ENCODE data around the gene ALG2.

The ALG2 gene

DNA sequence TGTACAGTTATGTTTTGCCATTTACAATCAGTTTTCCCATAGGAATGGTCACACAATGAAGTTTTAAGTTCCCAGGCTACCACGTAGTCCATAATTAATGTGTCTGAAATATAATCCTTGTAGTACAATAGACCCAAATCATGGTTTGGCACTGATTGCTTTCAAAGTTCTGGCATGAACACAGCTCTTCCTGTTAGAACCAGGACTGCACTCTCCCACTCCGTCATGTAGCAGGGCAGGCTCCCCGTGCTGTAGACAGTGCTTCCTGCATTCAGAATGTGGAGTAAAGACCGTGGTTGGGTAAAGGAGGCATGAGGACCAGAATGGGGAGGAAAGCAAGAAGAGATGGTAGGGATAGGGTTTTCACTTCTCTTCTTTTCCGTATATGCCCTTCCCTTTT is 4.3 kb upstream of the ALG2 start:
- Histone ChIP-seq H3K4me2 (ENCODE audit: low read length) (no peak overlapping the region), H3K18ac (ENCODE audit: low read length) (no peak overlapping the region), H3K4me3 (ENCODE audit: low read length) (no peak overlapping the region), H3K56ac (ENCODE audit: low read length) (no peak overlapping the region), H2BK120ac (ENCODE audit: low read depth, low read length) (no peak overlapping the region), H3K36me3 (ENCODE audit: control insufficient read depth, insufficient read depth, low read length) (no peaks in the 10 kb centered on the region), H3K27me3 (ENCODE audit: insufficient read depth, low read length, poor library complexity) (no peaks in the 10 kb centered on the region), H3K27ac (ENCODE audit: low read depth, low read length) (no peak overlapping the region), H2BK15ac (replicated peaks; ENCODE audit: low read depth) (no peak overlapping the region), H2AK5ac (ENCODE audit: low read length) (no peak overlapping the region), H3K9ac (ENCODE audit: low read length) (no peak overlapping the region), H3K23ac (ENCODE audit: low read length) (no peak overlapping the region), H2BK5ac (ENCODE audit: low read length) (no peak overlapping the region), H4K8ac (ENCODE audit: low read depth, low read length) (no peak overlapping the region), H3K79me1 (ENCODE audit: low read length) (peaks cover 21% of the 10 kb centered on the region), H4K5ac (ENCODE audit: low read length) (no peak overlapping the region), H3K79me2 (ENCODE audit: control insufficient read depth, insufficient read depth, low read length) (peaks cover 44% of the 10 kb centered on the region), H3K4me1 (ENCODE audit: control insufficient read depth, low read depth, low read length) (peaks cover 2% of the 10 kb centered on the region), H3K4ac (ENCODE audit: low read depth, low read length) (no peak overlapping the region)
- DNase-seq, result no peak
- WGBS (ENCODE audit: extremely low coverage, insufficient coverage, low lambda C conversion rate), result no CpG with 5 or more reads among the region's 5 CpGs

DNA sequence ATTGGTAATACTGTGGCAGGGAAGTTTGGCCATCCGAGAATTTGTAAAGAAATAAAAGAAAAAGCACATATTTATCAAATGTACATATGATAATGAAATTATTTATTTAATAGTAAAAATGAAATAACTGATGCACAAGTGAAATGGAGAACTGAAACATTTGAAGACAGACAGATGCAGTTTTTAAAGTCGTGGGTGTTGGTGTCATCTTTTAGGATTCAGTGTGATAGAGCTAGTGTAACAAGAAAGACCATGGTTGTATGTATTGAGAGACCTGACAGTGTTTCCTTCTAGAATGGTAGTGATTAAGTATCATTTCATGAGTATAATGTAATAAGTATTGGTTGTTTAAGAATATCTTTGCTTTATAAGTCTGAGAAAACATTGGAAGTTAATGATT is 2.7 kb upstream of the ALG2 start:
- peaks cover 56% of the 10 kb centered on the region for H3K79me2 ChIP-seq (ENCODE audit: control insufficient read depth, insufficient read depth, low read length)
- no peak overlapping the region for H4K5ac ChIP-seq (ENCODE audit: low read length)
- H3K79me1 ChIP-seq (ENCODE audit: low read length), result peaks cover 21% of the 10 kb centered on the region
- no peak overlapping the region for H3K18ac ChIP-seq (ENCODE audit: low read length)
- no peak overlapping the region for H3K4me2 ChIP-seq (ENCODE audit: low read length)
- DNase-seq, result no peak
- H3K4ac ChIP-seq (ENCODE audit: low read depth, low read length), result no peak overlapping the region
- H3K23ac ChIP-seq (ENCODE audit: low read length), result no peak overlapping the region
- no peaks in the 10 kb centered on the region for H3K27me3 ChIP-seq (ENCODE audit: insufficient read depth, low read length, poor library complexity)
- no peak overlapping the region for H3K9ac ChIP-seq (ENCODE audit: low read length)
- no peak overlapping the region for H3K4me3 ChIP-seq (ENCODE audit: low read length)
- peaks cover 2% of the 10 kb centered on the region for H3K4me1 ChIP-seq (ENCODE audit: control insufficient read depth, low read depth, low read length)
- WGBS (ENCODE audit: extremely low coverage, insufficient coverage, low lambda C conversion rate), result 100% methylated on average over 1 of the region's 2 CpGs
- H2BK15ac ChIP-seq (replicated peaks; ENCODE audit: low read depth), result no peak overlapping the region
- H2BK120ac ChIP-seq (ENCODE audit: low read depth, low read length), result no peak overlapping the region
- no peak overlapping the region for H2BK5ac ChIP-seq (ENCODE audit: low read length)
- no peak overlapping the region for H4K8ac ChIP-seq (ENCODE audit: low read depth, low read length)
- H3K56ac ChIP-seq (ENCODE audit: low read length), result no peak overlapping the region
- no peaks in the 10 kb centered on the region for H3K36me3 ChIP-seq (ENCODE audit: control insufficient read depth, insufficient read depth, low read length)
- no peak overlapping the region for H2AK5ac ChIP-seq (ENCODE audit: low read length)
- no peak overlapping the region for H3K27ac ChIP-seq (ENCODE audit: low read depth, low read length)

DNA sequence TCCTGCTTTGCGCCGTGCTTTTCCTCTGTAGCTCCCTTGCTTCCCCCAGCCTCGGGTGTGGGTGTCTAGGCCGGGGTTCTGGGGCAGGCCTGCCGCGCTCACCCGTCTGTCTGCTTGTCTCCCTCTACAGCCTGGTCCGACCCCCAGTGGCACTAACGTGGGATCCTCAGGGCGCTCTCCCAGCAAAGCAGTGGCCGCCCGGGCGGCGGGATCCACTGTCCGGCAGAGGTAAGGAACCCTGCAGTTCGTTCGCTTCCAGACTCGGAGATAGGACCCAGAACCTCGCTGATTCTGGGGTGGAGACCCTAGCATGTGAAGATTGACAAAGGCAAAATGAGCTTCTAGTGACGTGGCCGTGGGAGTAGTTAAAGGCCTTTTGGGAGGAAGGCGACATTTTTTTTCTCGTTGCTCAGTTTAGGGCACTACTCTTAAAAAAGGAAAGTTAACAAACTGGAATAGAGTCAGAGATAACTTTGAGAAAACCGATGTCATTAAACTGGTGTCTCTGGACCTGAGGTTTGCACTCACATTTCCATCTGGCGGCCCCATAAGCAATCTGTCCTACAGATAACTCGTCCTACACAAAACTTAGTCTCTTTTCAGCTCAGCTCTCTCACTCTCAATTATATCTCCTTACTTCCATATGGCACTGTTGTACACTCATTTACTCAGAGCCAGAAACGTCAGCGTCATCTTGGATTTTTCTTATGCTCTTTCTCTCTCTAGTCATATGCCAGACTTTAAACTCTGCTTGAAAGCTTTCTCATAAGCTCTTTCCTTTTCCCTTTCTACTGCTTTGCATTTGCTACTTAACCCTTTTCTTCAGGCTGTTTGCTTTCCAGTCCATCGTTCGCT is 901 bp upstream of the ALG2 start:
- Histone ChIP-seq H3K36me3 (ENCODE audit: control insufficient read depth, insufficient read depth, low read length) (no peaks in the 10 kb centered on the region), H3K79me1 (ENCODE audit: low read length) (peaks cover 32% of the 10 kb centered on the region), H2AK5ac (ENCODE audit: low read length) (no peak overlapping the region), H4K5ac (ENCODE audit: low read length) (no peak overlapping the region), H3K79me2 (ENCODE audit: control insufficient read depth, insufficient read depth, low read length) (peaks cover 71% of the 10 kb centered on the region), H3K4me3 (ENCODE audit: low read length) (peak overlapping the region; percentile 88), H3K56ac (ENCODE audit: low read length) (peak overlapping the region; percentile 96), H3K23ac (ENCODE audit: low read length) (no peak overlapping the region), H3K18ac (ENCODE audit: low read length) (no peak overlapping the region), H3K27ac (ENCODE audit: low read depth, low read length) (peak overlapping the region; percentile 4), H3K4me2 (ENCODE audit: low read length) (peak overlapping the region; percentile 78), H3K27me3 (ENCODE audit: insufficient read depth, low read length, poor library complexity) (no peaks in the 10 kb centered on the region), H3K4me1 (ENCODE audit: control insufficient read depth, low read depth, low read length) (peaks cover 2% of the 10 kb centered on the region), H2BK120ac (ENCODE audit: low read depth, low read length) (no peak overlapping the region), H4K8ac (ENCODE audit: low read depth, low read length) (no peak overlapping the region), H3K4ac (ENCODE audit: low read depth, low read length) (peak overlapping the region; percentile 0), H2BK5ac (ENCODE audit: low read length) (no peak overlapping the region), H2BK15ac (replicated peaks; ENCODE audit: low read depth) (no peak overlapping the region), H3K9ac (ENCODE audit: low read length) (peak overlapping the region; percentile 93)
- no CpG with 5 or more reads among the region's 30 CpGs for WGBS (ENCODE audit: extremely low coverage, insufficient coverage, low lambda C conversion rate)
- peak; percentile 47 for DNase-seq

DNA sequence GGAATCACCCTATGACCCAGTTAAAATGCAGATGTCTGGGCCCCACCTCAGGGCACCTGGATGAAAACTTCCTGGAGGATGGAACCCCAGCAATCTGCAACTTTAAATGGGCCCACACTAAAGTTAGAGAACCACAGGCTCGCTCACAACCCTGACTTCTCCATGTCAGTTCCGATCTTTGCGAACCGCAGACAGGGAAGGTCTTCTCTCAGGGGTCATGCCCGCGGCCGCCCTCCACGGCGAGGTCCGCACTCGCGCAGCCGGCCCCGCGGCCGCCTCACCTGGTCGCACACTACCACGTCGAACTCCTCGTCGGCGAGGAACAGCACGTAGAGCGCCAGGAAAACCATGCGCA is 499 bp downstream of the ALG2 start:
- Histone ChIP-seq H3K27me3 (ENCODE audit: insufficient read depth, low read length, poor library complexity) (no peaks in the 10 kb centered on the region), H2AK5ac (ENCODE audit: low read length) (no peak overlapping the region), H3K79me1 (ENCODE audit: low read length) (peaks cover 27% of the 10 kb centered on the region), H3K79me2 (ENCODE audit: control insufficient read depth, insufficient read depth, low read length) (peaks cover 68% of the 10 kb centered on the region), H2BK120ac (ENCODE audit: low read depth, low read length) (no peak overlapping the region), H3K4me3 (ENCODE audit: low read length) (peak overlapping the region; percentile 92), H2BK5ac (ENCODE audit: low read length) (no peak overlapping the region), H4K5ac (ENCODE audit: low read length) (no peak overlapping the region), H3K4me2 (ENCODE audit: low read length) (peak overlapping the region; percentile 74), H3K4ac (ENCODE audit: low read depth, low read length) (peak overlapping the region; percentile 17), H3K36me3 (ENCODE audit: control insufficient read depth, insufficient read depth, low read length) (no peaks in the 10 kb centered on the region), H3K27ac (ENCODE audit: low read depth, low read length) (no peak overlapping the region), H4K8ac (ENCODE audit: low read depth, low read length) (no peak overlapping the region), H3K23ac (ENCODE audit: low read length) (peak overlapping the region; percentile 85), H2BK15ac (replicated peaks; ENCODE audit: low read depth) (no peak overlapping the region), H3K56ac (ENCODE audit: low read length) (peak overlapping the region; percentile 98), H3K18ac (ENCODE audit: low read length) (no peak overlapping the region), H3K9ac (ENCODE audit: low read length) (peak overlapping the region; percentile 95), H3K4me1 (ENCODE audit: control insufficient read depth, low read depth, low read length) (peaks cover 2% of the 10 kb centered on the region)
- no CpG with 5 or more reads among the region's 25 CpGs for WGBS (ENCODE audit: extremely low coverage, insufficient coverage, low lambda C conversion rate)
- no peak for DNase-seq

DNA sequence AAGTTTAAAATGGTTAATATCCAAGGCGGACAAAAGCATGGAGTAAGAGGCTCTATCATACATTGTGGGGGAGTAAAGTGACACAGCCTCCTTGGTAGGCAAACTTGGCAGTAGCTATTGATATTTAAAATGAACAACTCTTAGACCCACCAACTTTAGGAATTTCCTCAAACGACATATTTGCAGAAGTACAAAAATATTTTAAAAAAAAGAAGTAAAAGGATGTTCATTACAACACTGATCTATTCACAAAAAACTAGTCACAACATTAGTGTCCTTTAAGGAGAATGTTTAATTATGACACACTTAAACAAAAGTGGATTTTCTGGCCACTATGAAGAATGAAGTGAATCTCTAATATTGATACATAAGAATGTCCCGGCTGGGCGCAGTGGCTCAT is 1.7 kb downstream of the ALG2 start:
- Histone ChIP-seq H4K5ac (ENCODE audit: low read length) (no peak overlapping the region), H3K4ac (ENCODE audit: low read depth, low read length) (no peak overlapping the region), H3K27me3 (ENCODE audit: insufficient read depth, low read length, poor library complexity) (no peaks in the 10 kb centered on the region), H3K4me2 (ENCODE audit: low read length) (no peak overlapping the region), H3K9ac (ENCODE audit: low read length) (peak overlapping the region; percentile 22), H3K4me3 (ENCODE audit: low read length) (no peak overlapping the region), H3K4me1 (ENCODE audit: control insufficient read depth, low read depth, low read length) (peaks cover 2% of the 10 kb centered on the region), H2BK15ac (replicated peaks; ENCODE audit: low read depth) (no peak overlapping the region), H3K56ac (ENCODE audit: low read length) (no peak overlapping the region), H2AK5ac (ENCODE audit: low read length) (no peak overlapping the region), H3K36me3 (ENCODE audit: control insufficient read depth, insufficient read depth, low read length) (no peaks in the 10 kb centered on the region), H2BK5ac (ENCODE audit: low read length) (no peak overlapping the region), H3K18ac (ENCODE audit: low read length) (no peak overlapping the region), H3K79me1 (ENCODE audit: low read length) (peaks cover 27% of the 10 kb centered on the region), H4K8ac (ENCODE audit: low read depth, low read length) (no peak overlapping the region), H3K23ac (ENCODE audit: low read length) (no peak overlapping the region), H3K27ac (ENCODE audit: low read depth, low read length) (no peak overlapping the region), H3K79me2 (ENCODE audit: control insufficient read depth, insufficient read depth, low read length) (peaks cover 56% of the 10 kb centered on the region), H2BK120ac (ENCODE audit: low read depth, low read length) (no peak overlapping the region)
- WGBS (ENCODE audit: extremely low coverage, insufficient coverage, low lambda C conversion rate), result no CpG with 5 or more reads among the region's 4 CpGs
- no peak for DNase-seq

DNA sequence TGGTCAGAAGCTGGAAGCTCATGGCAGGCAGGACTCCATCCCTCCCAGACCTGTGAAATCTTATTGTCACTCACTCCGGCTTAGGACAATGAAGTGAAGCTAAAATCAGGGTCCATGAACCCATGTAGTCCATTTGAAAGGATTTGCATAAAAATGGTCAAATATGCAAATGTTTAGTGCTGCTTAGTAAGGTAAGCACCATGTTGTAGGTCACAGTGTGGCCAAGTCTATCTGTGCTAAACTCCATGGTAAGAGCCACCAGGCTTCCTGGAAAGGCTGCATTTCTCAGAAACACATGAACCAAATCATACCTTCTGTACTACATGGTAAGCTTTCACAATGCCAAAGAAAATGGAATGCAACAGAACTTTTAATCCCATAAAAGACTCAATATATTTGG is 5.7 kb downstream of the ALG2 start:
- H3K27ac ChIP-seq (ENCODE audit: low read depth, low read length), result no peak overlapping the region
- no peak overlapping the region for H2BK15ac ChIP-seq (replicated peaks; ENCODE audit: low read depth)
- no peak overlapping the region for H3K9ac ChIP-seq (ENCODE audit: low read length)
- H3K27me3 ChIP-seq (ENCODE audit: insufficient read depth, low read length, poor library complexity), result no peaks in the 10 kb centered on the region
- H3K18ac ChIP-seq (ENCODE audit: low read length), result no peak overlapping the region
- no peak overlapping the region for H3K4me2 ChIP-seq (ENCODE audit: low read length)
- no peak overlapping the region for H3K56ac ChIP-seq (ENCODE audit: low read length)
- H3K36me3 ChIP-seq (ENCODE audit: control insufficient read depth, insufficient read depth, low read length), result no peaks in the 10 kb centered on the region
- no peak overlapping the region for H2BK5ac ChIP-seq (ENCODE audit: low read length)
- H2BK120ac ChIP-seq (ENCODE audit: low read depth, low read length), result no peak overlapping the region
- H3K4me3 ChIP-seq (ENCODE audit: low read length), result no peak overlapping the region
- H3K4me1 ChIP-seq (ENCODE audit: control insufficient read depth, low read depth, low read length), result no peaks in the 10 kb centered on the region
- no peak overlapping the region for H2AK5ac ChIP-seq (ENCODE audit: low read length)
- no peak for DNase-seq
- WGBS (ENCODE audit: extremely low coverage, insufficient coverage, low lambda C conversion rate), result no CpG with 5 or more reads among the region's 1 CpG
- peaks cover 29% of the 10 kb centered on the region for H3K79me2 ChIP-seq (ENCODE audit: control insufficient read depth, insufficient read depth, low read length)
- no peak overlapping the region for H4K8ac ChIP-seq (ENCODE audit: low read depth, low read length)
- no peak overlapping the region for H3K4ac ChIP-seq (ENCODE audit: low read depth, low read length)
- H4K5ac ChIP-seq (ENCODE audit: low read length), result no peak overlapping the region
- peaks cover 18% of the 10 kb centered on the region for H3K79me1 ChIP-seq (ENCODE audit: low read length)
- H3K23ac ChIP-seq (ENCODE audit: low read length), result no peak overlapping the region

Measured in mesendoderm (in vitro differentiated cells).